K562 (cell line): ENCODE results near the gene AMOTL1. TPM values are rescaled to one million over a fixed set of nuclear protein-coding genes. Genes with fewer than 3 reads are reported as not detected.
A peak's percentile ranks its signal among the peaks of the same experiment; 100 is the strongest.

Experiments used
- ATAC-seq: fragments of 200-7000 bp; cut with Tn5 transposase; 3 replicates; pipeline ENCODE4 v1.9.1; 2020; ENCODE audit warnings: moderate library complexity
- BruUV-seq: library from RNA; stranded (reverse); fragments of 400-500 nt; replicated peaks from 2 replicates; lab custom pipeline; 2021; lab: Mats Ljungman, UMichigan
- CTCF ChIA-PET: fragments of 300-600 bp; formaldehyde crosslinking; extraction: SDS; loops from one replicate; lab custom pipeline; 2021; ENCODE audit warnings: low intra/inter-chr PET ratio; lab: Yijun Ruan, JAX
- POLR2A ChIA-PET: fragments of 300-600, 350-650 bp; sonication (Branson Sonifier 250); formaldehyde crosslinking; extraction: SDS; loops from one replicate; lab custom pipeline; 2021; ENCODE audit warnings: antibody characterized with exemption, inconsistent platforms; lab: Yijun Ruan, JAX
- DNase-seq, 4 experiments: peaks; one replicate each; pipeline versions ENCODE4 v3.0.0 to v3.0.0-alpha.2; 2011 to 2018; ENCODE audit warnings: low spot score in 3 of 4, mixed read lengths in 3 of 4; ENCODE audit errors: extremely low read depth in 1 of 4
- FAIRE-seq: peaks from 2 replicates; lab custom pipeline; 2011; peaks lifted over from hg19 to GRCh38; lab: Jason Lieb, UNC
- H2AFZ ChIP-seq: 2 replicates; pipeline ENCODE4 v1.6.0; 2011; ENCODE audit warnings: low read depth, low read length, control low read depth, inconsistent platforms
- H3K27ac ChIP-seq: fragments of 200-600 bp; 3 replicates; pipeline ENCODE4 v1.8.0; 2011; ENCODE audit warnings: low read depth, mild to moderate bottlenecking, control low read depth, inconsistent platforms, low read length, moderate library complexity, mixed read lengths; ENCODE audit errors: extremely low read depth
- H3K27me3 ChIP-seq, 2 experiments: fragments of 300-600 bp in 1 of 2; 2 replicates in 1 of 2; 3 replicates in 1 of 2; pipeline versions ENCODE4 v1.6.0 to v1.8.0; 2011; ENCODE audit warnings: inconsistent platforms in 2 of 2, low read length in 2 of 2, mild to moderate bottlenecking in 1 of 2, mixed read lengths in 1 of 2, moderate library complexity in 1 of 2; ENCODE audit not compliant: control insufficient read depth in 2 of 2, insufficient read depth in 2 of 2
- H3K36me3 ChIP-seq: fragments of 300-600 bp; 3 replicates; pipeline ENCODE4 v1.8.0; 2011; ENCODE audit warnings: mild to moderate bottlenecking, low read length, inconsistent platforms; ENCODE audit not compliant: control insufficient read depth, insufficient read depth
- H3K4me1 ChIP-seq, 2 experiments: fragments of 200-600 bp in 1 of 2; replicated peaks in 1 of 2; 2 replicates in 1 of 2; 3 replicates in 1 of 2; pipeline versions ENCODE4 v1.5.1 to v1.8.0; 2011; ENCODE audit warnings: inconsistent platforms in 2 of 2, low read length in 2 of 2, mild to moderate bottlenecking in 1 of 2, mixed read lengths in 1 of 2, moderate library complexity in 1 of 2; ENCODE audit not compliant: control insufficient read depth in 2 of 2, insufficient read depth in 2 of 2
- H3K4me2 ChIP-seq: 2 replicates; pipeline ENCODE4 v1.6.1; 2011; ENCODE audit warnings: low read length, control low read depth, inconsistent platforms, mixed read lengths; ENCODE audit not compliant: insufficient read depth
- H3K4me3 ChIP-seq: fragments of 200-600 bp; sonication (generic), shearing (Covaris generic); 2 replicates; pipeline ENCODE4 v1.5.1; 2016; ENCODE audit warnings: control low read depth, inconsistent platforms
- H3K79me2 ChIP-seq: fragments of 200-600 bp; 3 replicates; pipeline ENCODE4 v1.8.0; 2011; ENCODE audit warnings: low read length, inconsistent platforms; ENCODE audit not compliant: control insufficient read depth, insufficient read depth
- H3K9ac ChIP-seq, 2 experiments: 2 replicates each; pipeline versions ENCODE4 v1.6.0 to v1.6.1; 2011; ENCODE audit warnings: low read depth in 2 of 2, low read length in 2 of 2, control low read depth in 1 of 2, inconsistent platforms in 1 of 2, mild to moderate bottlenecking in 1 of 2, mixed read lengths in 1 of 2; ENCODE audit not compliant: insufficient read depth in 1 of 2
- H3K9me1 ChIP-seq: one replicate; pipeline ENCODE4 v1.6.0; 2011; ENCODE audit warnings: inconsistent platforms, mild to moderate bottlenecking, low read length, moderate library complexity; ENCODE audit not compliant: control insufficient read depth, insufficient read depth
- H3K9me3 ChIP-seq: replicated peaks from 2 replicates; pipeline ENCODE4 v1.5.1; 2011; ENCODE audit warnings: low read depth, low read length, inconsistent platforms; ENCODE audit not compliant: control insufficient read depth, insufficient read depth
- H4K20me1 ChIP-seq: replicated peaks from 2 replicates; pipeline ENCODE4 v1.6.1; 2011; ENCODE audit warnings: low read length, inconsistent platforms, mixed read lengths; ENCODE audit not compliant: control insufficient read depth, insufficient read depth
- CBX5 ChIP-seq: IDR thresholded peaks from 2 replicates; pipeline ENCODE4 v1.6.1; 2014; ENCODE audit warnings: low read depth, borderline replicate concordance
- CTCFL ChIP-seq: IDR thresholded peaks from 2 replicates; pipeline ENCODE4 v1.6.1; 2011; ENCODE audit warnings: borderline replicate concordance, low read depth, mild to moderate bottlenecking, moderate library complexity, low read length; ENCODE audit not compliant: insufficient read depth, poor library complexity, severe bottlenecking
- MBD2 ChIP-seq: sonication (generic); IDR thresholded peaks from 2 replicates; pipeline ENCODE4 v1.6.1; 2016; ENCODE audit warnings: low read depth, borderline replicate concordance
- MIER1 ChIP-seq: fragments of 450-650 bp; IDR thresholded peaks from 2 replicates; pipeline ENCODE4 v1.6.1; 2016; ENCODE audit warnings: antibody characterized with exemption, mild to moderate bottlenecking, low read depth
- NONO ChIP-seq, 2 experiments: fragments of 200-400 bp in 1 of 2; fragments of 450-650 bp in 1 of 2; formaldehyde crosslinking in 1 of 2; IDR thresholded peaks; 2 replicates each; pipeline ENCODE4 v1.6.1; 2017; ENCODE audit warnings: low read depth in 2 of 2, mild to moderate bottlenecking in 2 of 2, moderate library complexity in 2 of 2, low read length in 1 of 2
- NRF1 ChIP-seq, 2 experiments: fragments of 450-650 bp; IDR thresholded peaks in 1 of 2; conservative IDR thresholded peaks in 1 of 2; 2 replicates each; pipeline ENCODE4 v1.6.1; 2014; ENCODE audit warnings: mild to moderate bottlenecking in 2 of 2
- SIN3A ChIP-seq, 2 experiments: fragments of 150-350 bp in 1 of 2; IDR thresholded peaks; 2 replicates each; pipeline ENCODE4 v1.6.1; 2011 to 2016; ENCODE audit warnings: borderline replicate concordance in 2 of 2, low read depth in 2 of 2, low read length in 2 of 2, mild to moderate bottlenecking in 2 of 2, moderate library complexity in 2 of 2; ENCODE audit not compliant: control insufficient read depth in 1 of 2
- SIN3B ChIP-seq: fragments of 450-650 bp; IDR thresholded peaks from 2 replicates; pipeline ENCODE4 v1.6.1; 2017; ENCODE audit warnings: low read depth, mild to moderate bottlenecking, moderate library complexity
- SMARCA4 ChIP-seq: fragments of 450-650 bp; IDR thresholded peaks from 2 replicates; pipeline ENCODE4 v1.6.1; 2016
- U2AF2 ChIP-seq: fragments of 200-400 bp; formaldehyde crosslinking; optimal IDR thresholded peaks from 2 replicates; pipeline ENCODE3; 2017; ENCODE audit warnings: low read depth, mild to moderate bottlenecking, low read length
- ZBED1 ChIP-seq: IDR thresholded peaks from 2 replicates; pipeline ENCODE4 v1.6.1; 2014
- ZNF507 ChIP-seq: conservative IDR thresholded peaks from 2 replicates; pipeline ENCODE4 v1.6.1; 2017; ENCODE audit warnings: missing genetic modification characterization, missing compliant biosample characterization
- ZSCAN29 ChIP-seq: fragments of 450-650 bp; IDR thresholded peaks from 2 replicates; pipeline ENCODE4 v1.6.1; 2017
- WGBS: fragments of 100-300 bp; shearing (Covaris generic); methylation state at CpG from one replicate; pipeline ENCODE4 v1.1.6; 2016; ENCODE audit warnings: low coverage, mixed read lengths; ENCODE audit not compliant: insufficient coverage; ENCODE audit errors: missing lambda C conversion rate; 5-methylcytosine and 5-hydroxymethylcytosine counted together
- in situ Hi-C: fragments of 300-500 bp; cut with MboI; formaldehyde crosslinking; loops from 4 replicates; pipeline ENCODE4 v1.15.0; 2018; ENCODE audit warnings: inconsistent platforms, mixed read lengths
- intact Hi-C: fragments of 100-400 bp; cut with micrococcal nuclease; formaldehyde crosslinking; loops from 2 replicates; pipeline ENCODE4 v1.14.2; 2022
- polyA plus RNA-seq, 8 experiments: library from polyadenylated mRNA; depleted of rRNA in 4 of 8; stranded (reverse) in 5 of 8; unstranded in 3 of 8; fragments of >200 nt; fragmentation: Nextera tagmentation in 2 of 8; fragmentation: Illumina TruSeq in 1 of 8; extraction: Ambion mirVana in 2 of 8; extraction: Trizol in 1 of 8; gene quantifications; 2 replicates each; pipeline versions ENCODE4 v1.2.1 to v1.2.3, GENCODE V29; 2011 to 2014; ENCODE audit warnings: inconsistent platforms in 1 of 8, missing spikeins in 1 of 8
- total RNA-seq, 7 experiments: library from RNA; depleted of rRNA in 6 of 7; stranded (reverse); fragments of >200 nt in 6 of 7; fragmentation: Illumina TruSeq in 2 of 7; extraction: Trizol in 2 of 7; gene quantifications; 2 replicates each; pipeline versions ENCODE4 v1.2.1 to v1.2.3, GENCODE V29; 2011 to 2021; ENCODE audit warnings: low replicate concordance in 1 of 7
- TF ChIP-seq, protein P1 (sequence below): fragments of 250-450 bp; sonication (Bioruptor Pico); IDR thresholded peaks from 2 replicates; pipeline ENCODE4 v1.5.0; 2022; ENCODE audit warnings: mild to moderate bottlenecking
- TF ChIP-seq, protein P2 (sequence below): sonication (generic); formaldehyde crosslinking; IDR thresholded peaks from 2 replicates; pipeline ENCODE4 v1.8.1; 2023; ENCODE audit warnings: mild to moderate bottlenecking, missing genetic modification reagents

The AMOTL1 gene
- total and polyA plus RNA-seq, 9 of the 15 experiments (the other 6 are each of a cell fraction or from before 2014, with no cell fraction given) = 4.0 to 35.4 (median 14.0) TPM

GRCh38 chr11:94768602-94769541 is 716 bp downstream of the AMOTL1 start:
- DNase-seq = peak; percentile 26 to 57 (median 54)
- peak; percentile 52 for ATAC-seq
- H3K9me1 ChIP-seq = no peaks in the 10 kb centered on the region
- peak overlapping the region; percentile 87 for H3K27ac ChIP-seq
- POLR2A ChIA-PET = interaction anchor here (0.6 to 1.6 kb wide), 10 partner anchors 8 to 961 kb away, joined by 3 to 7 read pairs (median 4); no protein-coding TSS in a partner anchor
- no TSS peak for BruUV-seq
- in situ Hi-C loops = no loop called here
- intact Hi-C loops = loop anchor here (1.0 to 10.0 kb wide), 3 partner anchors 146 to 244 kb away; no protein-coding TSS in a partner anchor
- H3K36me3 ChIP-seq = no peaks in the 10 kb centered on the region
- H3K4me1 ChIP-seq = peaks cover 20 to 32% of the 10 kb centered on the region in 2 experiments
- no peak for FAIRE-seq
- H3K9me3 ChIP-seq = no peaks in the 10 kb centered on the region
- CTCF ChIA-PET = no interaction called here
- H2AFZ ChIP-seq = peak overlapping the region; percentile 68
- H3K4me2 ChIP-seq = peak overlapping the region; percentile 74
- 6% methylated on average over 59 of the region's 91 CpGs for WGBS
- peaks cover 52% of the 10 kb centered on the region for H3K79me2 ChIP-seq
- H3K27me3 ChIP-seq = no peaks in the 10 kb centered on the region; a peak in 1 of 5 replicates
- H3K4me3 ChIP-seq = peak overlapping the region; percentile 59
- no peaks in the 10 kb centered on the region for H4K20me1 ChIP-seq
- H3K9ac ChIP-seq = peak overlapping the region; percentile 84 to 92
- TF ChIP-seq CBX5 (no peak), ZNF507 (tag) (no peak), NRF1 (conservative IDR thresholded peaks at IDR 0.05 in 1 of 2, IDR thresholded peaks at IDR 0.05 in 1 of 2) (peak; percentile 53 to 54), CTCFL (no peak), NONO (IDR thresholded peaks at IDR 0.05; ENCODE audit: low read depth in 2 of 2, low read length in 1 of 2) (no peak), U2AF2 (no peak), ZSCAN29 (no peak), MBD2 (no peak), ZBED1 (no peak), MIER1 (no peak), SMARCA4 (no peak), SIN3B (no peak), SIN3A (IDR thresholded peaks at IDR 0.05; ENCODE audit: borderline replicate concordance in 2 of 2, control insufficient read depth in 1 of 2, low read depth in 2 of 2, low read length in 2 of 2) (no peak; a peak in 1 of 4 replicates)
- TF ChIP-seq, protein P1, sequence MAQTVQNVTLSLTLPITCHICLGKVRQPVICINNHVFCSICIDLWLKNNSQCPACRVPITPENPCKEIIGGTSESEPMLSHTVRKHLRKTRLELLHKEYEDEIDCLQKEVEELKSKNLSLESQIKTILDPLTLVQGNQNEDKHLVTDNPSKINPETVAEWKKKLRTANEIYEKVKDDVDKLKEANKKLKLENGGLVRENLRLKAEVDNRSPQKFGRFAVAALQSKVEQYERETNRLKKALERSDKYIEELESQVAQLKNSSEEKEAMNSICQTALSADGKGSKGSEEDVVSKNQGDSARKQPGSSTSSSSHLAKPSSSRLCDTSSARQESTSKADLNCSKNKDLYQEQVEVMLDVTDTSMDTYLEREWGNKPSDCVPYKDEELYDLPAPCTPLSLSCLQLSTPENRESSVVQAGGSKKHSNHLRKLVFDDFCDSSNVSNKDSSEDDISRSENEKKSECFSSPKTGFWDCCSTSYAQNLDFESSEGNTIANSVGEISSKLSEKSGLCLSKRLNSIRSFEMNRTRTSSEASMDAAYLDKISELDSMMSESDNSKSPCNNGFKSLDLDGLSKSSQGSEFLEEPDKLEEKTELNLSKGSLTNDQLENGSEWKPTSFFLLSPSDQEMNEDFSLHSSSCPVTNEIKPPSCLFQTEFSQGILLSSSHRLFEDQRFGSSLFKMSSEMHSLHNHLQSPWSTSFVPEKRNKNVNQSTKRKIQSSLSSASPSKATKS (CRISPR knock-in tag) = no peak
- TF ChIP-seq, protein P2, sequence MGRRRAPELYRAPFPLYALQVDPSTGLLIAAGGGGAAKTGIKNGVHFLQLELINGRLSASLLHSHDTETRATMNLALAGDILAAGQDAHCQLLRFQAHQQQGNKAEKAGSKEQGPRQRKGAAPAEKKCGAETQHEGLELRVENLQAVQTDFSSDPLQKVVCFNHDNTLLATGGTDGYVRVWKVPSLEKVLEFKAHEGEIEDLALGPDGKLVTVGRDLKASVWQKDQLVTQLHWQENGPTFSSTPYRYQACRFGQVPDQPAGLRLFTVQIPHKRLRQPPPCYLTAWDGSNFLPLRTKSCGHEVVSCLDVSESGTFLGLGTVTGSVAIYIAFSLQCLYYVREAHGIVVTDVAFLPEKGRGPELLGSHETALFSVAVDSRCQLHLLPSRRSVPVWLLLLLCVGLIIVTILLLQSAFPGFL = no peak
